HCT116 (cell line): ENCODE measurements around the gene TYMP.

Experiments
- CEBPB ChIP-seq: IDR thresholded peaks from 2 replicates; pipeline ENCODE4 v1.6.1; 2012; ENCODE audit warnings: low read depth
- POLR2A ChIP-seq: IDR thresholded peaks from 2 replicates; pipeline ENCODE4 v1.7.0; 2011; ENCODE audit warnings: borderline replicate concordance; ENCODE audit not compliant: insufficient read depth, insufficient read length; ENCODE audit errors: extremely low read depth
- POLR2AphosphoS5 ChIP-seq: IDR thresholded peaks from 2 replicates; pipeline ENCODE4 v1.6.1; 2011; ENCODE audit warnings: mild to moderate bottlenecking, low read depth, low read length, moderate library complexity
- TF ChIP-seq, protein P1 (sequence below), 3 experiments: fragments of 200-600 bp in 1 of 3; sonication (generic) in 1 of 3; IDR thresholded peaks in 2 of 3; conservative IDR thresholded peaks in 1 of 3; 2 replicates each; pipeline ENCODE4 v1.5.1; 2012 to 2017; ENCODE audit warnings: low read depth in 2 of 3, low read length in 2 of 3, antibody characterized with exemption in 1 of 3, borderline replicate concordance in 1 of 3, control low read depth in 1 of 3, mild to moderate bottlenecking in 1 of 3, mixed read lengths in 1 of 3, mixed run types in 1 of 3, moderate library complexity in 1 of 3; ENCODE audit not compliant: insufficient read depth in 1 of 3

DNA sequence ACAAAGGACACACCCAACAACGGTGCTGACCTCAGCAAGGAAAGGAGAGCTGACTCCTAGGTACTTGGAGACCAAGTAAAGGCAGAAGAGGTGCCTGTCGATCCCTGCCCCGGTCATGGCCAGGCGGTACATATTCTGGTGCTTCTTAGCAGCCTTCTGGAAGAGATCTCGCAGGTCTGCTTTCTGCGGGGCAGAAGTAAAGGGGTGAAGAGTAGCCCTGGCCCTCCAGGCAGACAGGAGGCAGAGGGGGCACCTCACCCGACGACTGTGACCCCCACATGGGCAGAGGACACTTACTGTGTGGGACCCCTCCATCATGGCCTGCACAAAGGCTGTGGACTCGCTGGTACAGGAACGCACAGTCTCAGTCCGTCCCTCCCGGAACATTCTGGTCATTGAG, 41.0 kb upstream of the TYMP start:
- TF ChIP-seq, protein P1, sequence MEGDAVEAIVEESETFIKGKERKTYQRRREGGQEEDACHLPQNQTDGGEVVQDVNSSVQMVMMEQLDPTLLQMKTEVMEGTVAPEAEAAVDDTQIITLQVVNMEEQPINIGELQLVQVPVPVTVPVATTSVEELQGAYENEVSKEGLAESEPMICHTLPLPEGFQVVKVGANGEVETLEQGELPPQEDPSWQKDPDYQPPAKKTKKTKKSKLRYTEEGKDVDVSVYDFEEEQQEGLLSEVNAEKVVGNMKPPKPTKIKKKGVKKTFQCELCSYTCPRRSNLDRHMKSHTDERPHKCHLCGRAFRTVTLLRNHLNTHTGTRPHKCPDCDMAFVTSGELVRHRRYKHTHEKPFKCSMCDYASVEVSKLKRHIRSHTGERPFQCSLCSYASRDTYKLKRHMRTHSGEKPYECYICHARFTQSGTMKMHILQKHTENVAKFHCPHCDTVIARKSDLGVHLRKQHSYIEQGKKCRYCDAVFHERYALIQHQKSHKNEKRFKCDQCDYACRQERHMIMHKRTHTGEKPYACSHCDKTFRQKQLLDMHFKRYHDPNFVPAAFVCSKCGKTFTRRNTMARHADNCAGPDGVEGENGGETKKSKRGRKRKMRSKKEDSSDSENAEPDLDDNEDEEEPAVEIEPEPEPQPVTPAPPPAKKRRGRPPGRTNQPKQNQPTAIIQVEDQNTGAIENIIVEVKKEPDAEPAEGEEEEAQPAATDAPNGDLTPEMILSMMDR (IDR thresholded peaks at IDR 0.05 in 2 of 3, conservative IDR thresholded peaks at IDR 0.05 in 1 of 3; ENCODE audit: borderline replicate concordance in 1 of 3, insufficient read depth in 1 of 3, low read depth in 2 of 3, low read length in 2 of 3), result no peak
- TF ChIP-seq CEBPB (no peak), POLR2AphosphoS5 (no peak), POLR2A (no peak)
